HG03039 (cell line): ENCODE results near the gene JARID2.
A peak's percentile ranks its signal among the peaks of the same experiment; 100 is the strongest.

ENCODE experiments used
- ATAC-seq: cut with Tn5 transposase; IDR thresholded peaks from one replicate; pipeline ENCODE4 v1.9.1; 2021; ENCODE audit warnings: mild to moderate bottlenecking, moderate library complexity; ENCODE audit not compliant: unreplicated experiment

Gene JARID2

DNA sequence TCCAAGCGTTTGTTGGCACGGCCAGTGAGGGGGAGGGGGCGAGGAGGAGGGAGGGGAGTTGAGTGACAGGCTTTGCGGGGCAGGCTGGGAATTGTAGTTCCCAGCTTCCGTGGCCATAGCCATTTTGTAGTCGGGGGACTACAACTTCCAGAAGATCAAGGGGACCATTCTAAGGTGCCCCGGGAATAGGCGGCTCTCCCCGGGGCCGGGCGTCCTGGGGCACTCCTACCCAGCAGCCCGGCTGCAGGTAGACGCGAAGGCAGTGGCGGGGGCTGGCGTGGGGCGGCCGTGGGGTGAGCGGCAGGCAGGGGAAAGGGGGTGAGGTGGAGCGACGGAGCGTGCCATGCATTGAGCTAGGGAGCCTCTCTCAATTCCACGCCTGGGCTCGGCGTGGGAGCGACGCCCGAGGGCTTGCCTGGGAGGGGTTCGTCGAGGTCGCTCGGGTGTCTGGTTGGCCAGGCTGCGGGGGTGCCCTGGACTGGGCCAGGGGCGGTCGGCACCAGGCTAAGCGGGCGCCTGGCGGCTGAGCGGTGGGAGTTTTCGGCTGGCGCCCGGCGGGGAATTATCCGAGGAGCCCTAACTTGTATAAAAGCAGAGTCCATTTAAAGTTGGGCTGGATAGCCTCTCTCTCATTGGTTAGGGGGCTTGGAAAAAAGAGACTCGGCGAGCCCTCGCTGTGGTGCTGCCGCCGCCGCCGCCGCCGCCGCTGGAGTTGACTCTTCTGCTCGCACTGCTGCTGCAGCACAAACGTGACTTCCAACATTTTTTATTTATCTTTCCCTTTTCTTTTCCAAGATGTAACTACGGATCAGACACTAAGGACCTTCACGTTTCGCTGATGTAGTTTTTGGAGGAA is at the start of gene JARID2:
Gene JARID2, plus strand, starts transcription at position 709 of the 856 bp plus-strand sequence. CDS start 471 bp downstream, outside the sequence.
- ATAC-seq, result peak; percentile 44

GRCh38 chr6:15200087-15200486 is 45.8 kb upstream of the JARID2 start:
- ATAC-seq, result no peak

GRCh38 chr6:15205321-15205720 is 40.5 kb upstream of the JARID2 start:
- ATAC-seq, result no peak

DNA sequence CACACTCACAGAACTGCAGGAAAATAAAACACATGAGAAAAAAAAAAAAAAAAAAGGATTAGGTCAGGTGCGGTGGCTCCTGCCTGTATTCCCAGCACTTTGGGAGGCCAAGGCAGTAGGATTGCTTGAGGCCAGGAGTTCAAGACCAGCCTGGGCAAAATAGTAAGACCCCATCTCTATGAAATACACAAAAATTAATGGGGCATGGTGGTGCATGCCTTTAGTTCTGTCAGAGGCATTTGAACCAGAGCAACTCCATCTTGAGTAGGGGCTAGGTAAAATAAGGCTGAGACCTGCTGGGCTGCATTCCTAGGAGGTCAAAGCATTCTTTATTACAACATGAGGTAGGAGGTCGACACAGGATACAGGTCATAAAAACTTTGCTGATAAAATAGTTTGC is 39.0 kb upstream of the JARID2 start:
- no peak for ATAC-seq

DNA sequence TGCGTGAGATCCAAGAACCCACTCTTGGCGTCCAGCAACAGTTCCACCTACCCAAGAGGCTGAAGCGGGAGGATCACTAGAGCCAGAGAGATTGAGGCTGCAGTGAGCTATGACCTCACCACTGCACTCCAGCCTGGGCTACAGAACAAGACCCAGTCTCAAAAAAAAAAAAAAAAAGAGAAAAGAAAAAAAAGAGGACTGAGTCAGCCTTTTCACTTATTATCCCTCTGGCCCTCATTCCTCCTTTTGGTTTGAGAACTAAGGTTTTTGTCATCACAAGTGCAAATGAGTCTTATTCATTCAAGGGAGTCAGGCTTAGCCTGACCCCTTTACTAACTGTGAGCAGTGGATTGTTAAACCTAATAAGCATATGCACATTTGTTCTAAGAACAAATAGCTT is 37.9 kb upstream of the JARID2 start:
- ATAC-seq, result no peak

- ATAC-seq, result no peak
Observed at GRCh38 chr6:15213838-15214400, 31.9 kb upstream of the JARID2 start.

DNA sequence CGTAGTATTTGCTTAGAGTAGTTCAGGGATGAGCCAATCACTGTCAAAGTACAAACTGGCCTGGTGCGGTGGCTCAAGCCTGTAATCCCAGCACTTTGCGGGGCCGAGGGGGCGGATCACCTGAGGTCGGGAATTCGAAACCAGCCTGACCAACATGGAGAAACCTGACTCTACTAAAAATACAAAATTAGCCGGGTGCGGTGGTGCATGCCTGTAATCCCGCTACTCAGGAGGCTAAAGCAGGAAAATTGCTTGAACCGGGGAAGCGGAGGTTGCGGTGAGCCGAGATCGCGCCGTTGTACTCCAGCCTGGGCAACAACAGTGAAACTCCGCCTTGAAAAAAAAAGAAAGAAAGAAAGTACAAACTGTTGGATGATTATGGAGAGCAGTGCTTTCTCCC is 27.5 kb upstream of the JARID2 start:
- ATAC-seq, result no peak

- ATAC-seq, result no peak
Observed at GRCh38 chr6:15220062-15220461, 25.8 kb upstream of the JARID2 start.

DNA sequence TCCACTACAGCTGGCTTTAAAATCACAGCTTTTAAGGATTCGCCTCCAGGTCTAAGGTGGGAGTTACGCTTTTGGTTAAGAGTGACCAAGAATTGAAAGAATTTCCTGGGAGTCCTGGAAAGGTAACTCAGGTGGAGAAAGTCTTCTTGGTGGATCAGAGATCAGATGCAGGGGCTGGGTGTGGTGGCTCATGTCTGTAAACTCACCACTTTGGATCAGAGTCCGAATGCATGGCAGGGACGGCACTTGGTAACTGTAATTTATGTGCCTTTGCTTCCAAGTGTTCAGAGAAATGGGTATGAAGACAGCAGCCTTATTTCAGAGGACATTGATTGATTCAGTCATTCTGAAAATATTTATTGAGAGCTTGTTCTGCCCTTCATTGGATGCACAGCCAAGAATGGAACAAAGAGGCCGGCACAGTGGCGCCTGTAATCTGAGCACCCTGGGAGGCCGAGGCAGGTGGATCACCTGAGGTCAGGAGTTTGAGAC is 18.0 kb upstream of the JARID2 start:
- ATAC-seq, result no peak

DNA sequence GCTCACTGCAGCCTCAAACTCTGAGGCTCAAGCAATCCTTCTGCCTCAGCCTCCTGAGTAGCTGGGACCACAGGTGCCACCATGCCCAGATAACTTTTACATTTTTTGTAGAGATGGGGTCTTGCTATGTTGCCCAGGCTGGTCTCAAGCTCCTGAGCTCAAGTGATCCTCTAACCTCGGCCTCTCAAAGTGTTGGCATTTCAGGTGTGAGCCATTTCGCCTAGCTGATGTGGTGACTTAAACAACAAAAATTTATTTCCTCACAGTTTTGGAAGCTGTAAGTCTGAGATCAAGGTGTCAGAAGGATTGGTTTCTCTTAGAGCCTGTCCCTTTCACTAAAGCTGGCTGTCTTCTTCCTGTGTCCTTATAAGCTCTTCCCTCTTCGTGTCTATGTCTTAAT is 15.0 kb upstream of the JARID2 start:
- ATAC-seq, result no peak

GRCh38 chr6:15232836-15233510 is 12.9 kb upstream of the JARID2 start:
- no peak for ATAC-seq

- no peak for ATAC-seq
Observed at GRCh38 chr6:15234068-15234758, 11.7 kb upstream of the JARID2 start.

DNA sequence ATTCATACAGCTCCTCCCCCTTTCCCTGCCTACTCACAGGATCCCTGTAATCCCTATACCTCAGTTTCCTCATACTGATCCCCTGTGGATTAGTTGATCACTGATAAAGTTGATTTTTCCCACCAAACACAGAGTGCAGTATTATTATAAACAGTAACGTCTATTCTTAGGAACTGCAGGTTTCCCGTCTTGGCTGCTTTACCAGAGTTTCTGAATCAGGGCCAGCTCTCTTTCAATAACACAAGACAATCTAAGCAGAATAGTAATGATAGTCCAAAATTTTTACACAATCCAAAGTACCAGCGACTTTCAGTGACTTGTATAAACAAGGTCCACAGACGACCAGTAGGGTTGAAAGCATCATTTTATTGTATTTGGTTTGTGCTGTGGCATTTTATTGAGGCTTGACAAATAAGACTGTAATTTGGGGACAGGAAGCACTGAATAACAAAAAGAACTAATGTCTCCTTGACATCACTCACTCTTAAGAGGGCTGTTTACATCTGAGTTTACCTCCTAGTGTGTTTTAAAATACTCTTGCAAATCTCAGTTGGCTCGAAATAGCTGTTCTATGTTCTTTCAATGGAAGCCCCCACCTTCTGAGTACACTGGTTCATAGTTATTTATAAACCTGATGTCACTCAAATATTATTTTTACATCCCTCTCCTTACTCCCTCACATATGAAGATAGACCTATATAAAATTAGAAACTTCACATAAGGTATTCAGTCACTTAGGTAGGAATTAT is 6.1 kb upstream of the JARID2 start:
- ATAC-seq, result no peak

GRCh38 chr6:15242503-15242902 is 3.4 kb upstream of the JARID2 start:
- no peak for ATAC-seq

- no peak for ATAC-seq
Observed at GRCh38 chr6:15242937-15243614, 2.8 kb upstream of the JARID2 start.

GRCh38 chr6:15243910-15244619 is 1.8 kb upstream of the JARID2 start:
- no peak for ATAC-seq

DNA sequence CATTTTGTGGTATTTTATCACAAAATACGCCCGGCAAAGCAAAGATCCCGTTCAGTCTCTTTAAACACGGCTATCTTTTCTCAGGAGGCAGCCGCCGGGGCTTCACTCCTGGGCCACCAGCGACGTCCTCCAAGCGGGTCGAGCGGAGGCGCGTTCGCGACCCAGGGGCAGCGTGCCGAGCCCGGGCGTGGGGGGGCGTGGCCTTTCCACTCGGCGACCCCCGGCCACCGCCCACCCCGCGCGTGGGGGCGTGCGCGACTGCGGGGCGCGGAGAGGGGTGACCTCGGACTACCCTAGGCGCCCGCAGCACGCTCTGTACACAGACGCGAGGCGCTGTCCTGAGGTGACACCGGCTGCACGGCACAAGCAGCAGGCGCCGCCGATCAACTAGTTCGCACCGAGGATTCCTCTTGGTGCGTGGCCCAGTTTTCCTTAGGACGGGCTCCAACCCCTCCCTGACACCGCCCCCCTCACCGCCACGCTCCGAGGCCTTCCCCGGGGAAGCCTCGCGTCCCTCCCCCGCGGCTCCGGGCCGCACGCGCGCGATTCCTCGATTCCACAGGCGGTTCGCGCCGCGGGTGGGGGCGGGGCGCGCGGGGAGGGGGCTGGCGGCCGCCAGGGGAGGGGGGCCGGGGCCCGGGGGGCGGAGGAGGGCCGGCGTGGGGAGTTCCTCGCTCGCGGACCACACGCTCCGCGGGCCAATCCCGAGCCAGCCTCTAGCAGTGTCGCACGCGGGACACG is 1.1 kb upstream of the JARID2 start:
- peak; percentile 16 for ATAC-seq

DNA sequence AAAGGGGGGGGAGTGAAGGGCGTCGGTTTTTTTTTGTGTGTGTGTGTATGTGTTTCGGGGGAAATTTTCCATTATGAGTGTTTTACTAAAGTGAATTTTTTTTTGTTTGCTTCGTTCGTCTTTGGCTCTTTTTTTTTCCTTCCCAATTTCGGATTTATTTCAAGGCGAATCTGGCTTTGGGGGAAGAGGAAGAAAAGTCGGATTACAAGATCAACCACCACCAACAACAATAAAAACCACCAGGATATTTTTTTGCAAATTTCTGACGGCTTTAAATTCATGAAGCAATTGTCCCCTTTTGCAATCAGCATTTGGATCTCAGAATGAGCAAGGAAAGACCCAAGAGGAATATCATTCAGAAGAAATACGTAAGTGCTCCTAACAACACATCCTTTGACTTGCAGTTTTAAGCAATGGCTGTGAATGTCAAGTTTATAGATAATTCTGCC is 372 bp downstream of the JARID2 start:
- no peak for ATAC-seq
